Body of pancreas (tissue), 4 donors: ENCODE measurements around the gene TMEM266. TPM values are rescaled to one million over a fixed set of nuclear protein-coding genes. Genes with fewer than 3 reads are reported as not detected.

Experiments
- ATAC-seq: fragments of 150-250 bp; one replicate; pipeline ENCODE4 v1.9.1; 2016
- DNase-seq, 4 donors: peaks; one replicate each; pipeline ENCODE4 v3.0.0-alpha.2; 2019
- H3K27ac ChIP-seq, 4 donors: fragments of 200-600 bp; sonication (generic); 1 replicate in 3 of 4; 2 replicates in 1 of 4; pipeline versions ENCODE4 v1.5.1 to v1.6.1; 2016 to 2019; ENCODE audit warnings: mild to moderate bottlenecking in 1 of 4, mixed read lengths in 1 of 4, moderate library complexity in 1 of 4
- H3K27me3 ChIP-seq, 2 donors: fragments of 200-600 bp; sonication (generic); one replicate each; pipeline ENCODE4 v1.6.0; 2016; ENCODE audit warnings: mild to moderate bottlenecking in 1 of 2
- H3K36me3 ChIP-seq, 2 donors: fragments of 200-600 bp; sonication (generic); replicated peaks in 1 of 2; 2 replicates each; pipeline ENCODE4 v1.5.1; 2016; ENCODE audit warnings: low read depth in 2 of 2; ENCODE audit not compliant: insufficient read depth in 1 of 2
- H3K4me1 ChIP-seq: fragments of 200-600 bp; sonication (generic); one replicate; pipeline ENCODE4 v1.6.0; 2016
- H3K4me3 ChIP-seq, 2 donors: fragments of 200-600 bp; sonication (generic); 1 replicate in 1 of 2; 2 replicates in 1 of 2; pipeline ENCODE4 v1.5.1; 2016 to 2019
- H3K9me3 ChIP-seq, 3 donors: fragments of 200-600 bp; sonication (generic); 1 replicate in 2 of 3; 2 replicates in 1 of 3; pipeline ENCODE4 v1.5.1; 2016
- POLR2A ChIP-seq, 3 donors: fragments of 450-650 bp; IDR thresholded peaks; one replicate each; pipeline ENCODE4 v1.6.1; 2016; ENCODE audit warnings: antibody characterized with exemption in 3 of 3, mild to moderate bottlenecking in 2 of 3
- WGBS, 2 donors: methylation state at CpG; one replicate each; pipeline ENCODE4 v1.1.5; 2017; 5-methylcytosine and 5-hydroxymethylcytosine counted together
- intact Hi-C: fragments of 100-400 bp; cut with DNase I; formaldehyde crosslinking; loops from one replicate; pipeline ENCODE4 v1.15.1; 2023
- total RNA-seq, 2 donors: library from RNA; depleted of rRNA; stranded (reverse); fragments of >200 nt; gene quantifications; one replicate each; pipeline ENCODE4 v1.1.0, GENCODE V29; 2016
- TF ChIP-seq, protein P1 (sequence below), 7 experiments: fragments of 450-650 bp in 4 of 7; fragments of 200-600 bp in 3 of 7; sonication (generic) in 3 of 7; IDR thresholded peaks; one replicate each; pipeline ENCODE4 v1.5.1; 2016 to 2019; ENCODE audit warnings: antibody characterized with exemption in 7 of 7

Gene TMEM266
- total RNA-seq, 2 donors from 2014 or later: 0.66 to 9.1 TPM

DNA sequence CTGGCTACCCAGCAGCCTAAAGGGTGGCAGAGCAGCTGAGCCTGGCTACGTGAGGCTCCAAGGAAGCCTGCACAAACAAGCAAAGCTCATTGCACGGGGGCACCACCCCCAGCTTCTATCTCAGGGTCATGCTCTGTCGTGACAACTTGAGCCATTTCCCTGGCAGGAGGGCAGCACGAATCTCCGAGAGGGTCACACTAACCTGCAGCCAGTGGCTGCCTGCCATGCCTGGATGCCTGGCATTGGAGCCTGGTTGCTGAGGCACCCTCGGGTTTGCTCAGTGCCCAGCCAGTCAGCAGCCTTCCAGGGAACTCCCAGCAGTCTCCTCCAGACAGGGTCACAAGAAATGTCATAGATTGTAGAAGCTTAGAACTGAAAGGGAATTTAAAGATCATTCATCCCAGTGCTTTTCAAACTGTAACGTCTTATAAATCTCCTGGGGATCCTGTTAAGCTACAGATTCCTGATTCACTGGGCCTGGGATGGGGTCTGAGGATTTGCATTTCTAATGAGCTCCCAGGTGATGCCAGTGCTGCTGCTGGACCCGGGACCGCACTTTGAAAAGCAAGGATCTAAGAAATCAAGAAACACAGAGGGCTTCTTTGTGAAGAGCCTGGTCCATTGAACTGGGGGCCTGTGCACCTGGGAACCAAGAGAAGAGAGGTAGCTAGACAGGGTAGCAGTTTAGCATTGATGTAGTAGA, 48.4 kb downstream of the TMEM266 start:
- WGBS, 2 donors: 31 to 41% methylated on average over 6 to 9 of the region's 9 CpGs

DNA sequence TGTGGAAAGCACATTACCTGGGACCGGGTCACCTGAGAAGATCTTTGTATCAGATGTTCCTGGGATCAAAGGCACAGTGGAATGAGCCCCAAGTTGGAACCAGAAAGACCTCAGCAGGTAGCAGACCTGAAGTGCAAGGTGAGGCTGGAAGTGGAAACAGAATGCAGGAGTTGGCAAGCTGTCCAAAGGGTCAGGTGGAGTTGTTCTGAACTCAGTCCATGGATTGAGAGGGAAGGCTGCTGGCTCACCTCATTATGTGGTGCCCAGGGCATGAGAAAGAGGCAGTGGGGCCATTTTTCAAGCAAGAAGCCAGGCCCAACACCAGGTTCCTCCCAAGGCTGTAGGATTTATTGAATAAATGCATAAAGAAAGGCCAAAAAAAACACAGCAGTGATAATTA, 49.3 kb downstream of the TMEM266 start:
- Histone ChIP-seq H3K4me3 (no peak overlapping the region), H3K4me1 (peaks cover 30% of the 10 kb centered on the region), H3K9me3 (no peaks in the 10 kb centered on the region), H3K27ac (peak overlapping the region in 3 of 4 donors; percentile 7 to 22 (median 8)), H3K27me3 (no peaks in the 10 kb centered on the region), H3K36me3 (no peaks in the 10 kb centered on the region)
- ATAC-seq: peak; percentile 49
- TF ChIP-seq, protein P1, sequence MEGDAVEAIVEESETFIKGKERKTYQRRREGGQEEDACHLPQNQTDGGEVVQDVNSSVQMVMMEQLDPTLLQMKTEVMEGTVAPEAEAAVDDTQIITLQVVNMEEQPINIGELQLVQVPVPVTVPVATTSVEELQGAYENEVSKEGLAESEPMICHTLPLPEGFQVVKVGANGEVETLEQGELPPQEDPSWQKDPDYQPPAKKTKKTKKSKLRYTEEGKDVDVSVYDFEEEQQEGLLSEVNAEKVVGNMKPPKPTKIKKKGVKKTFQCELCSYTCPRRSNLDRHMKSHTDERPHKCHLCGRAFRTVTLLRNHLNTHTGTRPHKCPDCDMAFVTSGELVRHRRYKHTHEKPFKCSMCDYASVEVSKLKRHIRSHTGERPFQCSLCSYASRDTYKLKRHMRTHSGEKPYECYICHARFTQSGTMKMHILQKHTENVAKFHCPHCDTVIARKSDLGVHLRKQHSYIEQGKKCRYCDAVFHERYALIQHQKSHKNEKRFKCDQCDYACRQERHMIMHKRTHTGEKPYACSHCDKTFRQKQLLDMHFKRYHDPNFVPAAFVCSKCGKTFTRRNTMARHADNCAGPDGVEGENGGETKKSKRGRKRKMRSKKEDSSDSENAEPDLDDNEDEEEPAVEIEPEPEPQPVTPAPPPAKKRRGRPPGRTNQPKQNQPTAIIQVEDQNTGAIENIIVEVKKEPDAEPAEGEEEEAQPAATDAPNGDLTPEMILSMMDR (IDR thresholded peaks at IDR 0.05): no peak
- TF ChIP-seq POLR2A (IDR thresholded peaks at IDR 0.05): no peak
- 50 to 53% methylated on average over 1 of the region's 1 CpG for WGBS, 2 donors
- intact Hi-C loops: no loop called here
- DNase-seq: peak in 3 of 4 donors; percentile 25 to 61 (median 38)

More for the DNA sequence above, 48.4 kb downstream of the TMEM266 start:
- peak; percentile 33 to 56 (median 38) for DNase-seq
- intact Hi-C loops: no loop called here
- ATAC-seq: peak; percentile 77
- no peak for TF ChIP-seq POLR2A (IDR thresholded peaks at IDR 0.05)
- TF ChIP-seq, protein P1 (IDR thresholded peaks at IDR 0.05): no peak
- no peaks in the 10 kb centered on the region for H3K27me3 ChIP-seq
- H3K4me1 ChIP-seq: peaks cover 30% of the 10 kb centered on the region
- H3K9me3 ChIP-seq: no peaks in the 10 kb centered on the region
- no peaks in the 10 kb centered on the region for H3K36me3 ChIP-seq
- H3K4me3 ChIP-seq: no peak overlapping the region
- H3K27ac ChIP-seq: peak overlapping the region in 1 of 4 donors; percentile 41

DNA sequence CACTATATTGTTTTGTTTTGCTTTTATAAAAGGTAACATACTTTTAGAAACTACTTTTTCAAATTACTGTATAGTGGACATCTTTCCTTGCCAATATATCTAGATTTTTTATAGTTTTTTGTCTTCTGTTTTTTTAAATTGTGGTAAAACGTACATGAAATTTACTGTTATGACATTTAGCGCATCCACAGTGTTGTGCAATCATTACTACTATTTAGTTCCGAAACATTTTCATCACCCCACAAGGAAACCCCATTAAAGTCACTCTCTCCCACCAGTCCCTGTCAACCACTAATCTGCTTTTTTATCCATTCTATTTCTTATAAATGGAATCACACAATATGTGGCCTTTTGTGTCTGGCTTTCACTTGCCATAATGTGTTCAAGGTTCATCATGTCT, 54.8 kb downstream of the TMEM266 start:
- DNase-seq: no peak

DNA sequence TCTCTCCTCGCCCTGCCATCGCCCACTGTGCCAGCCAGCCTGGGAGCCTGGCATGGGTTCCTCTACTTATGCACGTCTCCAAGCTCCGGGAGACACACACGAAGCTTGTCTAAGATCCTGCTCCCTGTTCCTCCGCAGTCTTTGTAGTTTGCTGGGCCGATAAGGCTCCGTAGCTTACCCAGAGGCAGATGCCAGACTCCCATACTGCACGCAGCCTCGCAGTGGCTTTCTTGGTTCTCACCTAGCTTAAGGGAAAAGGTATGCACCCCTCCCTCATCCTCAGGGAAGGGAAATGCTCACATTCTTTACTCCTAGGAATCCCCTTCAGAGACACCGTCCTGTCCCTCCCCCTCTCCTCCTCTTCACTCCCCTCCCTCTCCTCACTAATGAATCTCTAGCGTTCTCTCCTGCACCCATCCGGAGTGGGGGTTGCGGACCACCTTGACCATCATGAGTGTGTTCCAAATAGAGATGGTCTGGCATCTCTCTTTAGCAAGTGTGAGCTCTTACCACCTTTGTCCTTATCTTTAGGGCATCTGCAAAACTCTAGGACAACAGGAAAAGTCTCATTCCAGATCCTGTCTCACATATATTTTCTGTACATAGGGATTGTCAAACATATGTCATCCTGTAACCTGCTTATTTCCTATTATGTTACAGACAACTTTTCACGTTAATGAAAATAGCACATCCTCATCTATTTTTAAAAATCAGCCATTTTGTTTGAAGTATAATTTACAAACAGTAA, 56.5 kb downstream of the TMEM266 start:
- Histone ChIP-seq H3K27me3 (no peaks in the 10 kb centered on the region), H3K36me3 (no peaks in the 10 kb centered on the region), H3K4me1 (peaks cover 40% of the 10 kb centered on the region), H3K9me3 (no peaks in the 10 kb centered on the region), H3K4me3 (no peak overlapping the region), H3K27ac (peak overlapping the region in 3 of 4 donors; percentile 16 to 53 (median 23))
- DNase-seq (peak in 1 of 4 donors; percentile 69), ATAC-seq (peak; percentile 50)
- intact Hi-C loops: no loop called here
- TF ChIP-seq, protein P1 (IDR thresholded peaks at IDR 0.05): peak in 1 of 7 experiments; percentile 37
- no peak for TF ChIP-seq POLR2A (IDR thresholded peaks at IDR 0.05)
- WGBS, 2 donors: 30 to 41% methylated on average over 14 to 15 of the region's 15 CpGs

More for the DNA sequence above, 54.8 kb downstream of the TMEM266 start:
- TF ChIP-seq, protein P1 (IDR thresholded peaks at IDR 0.05): no peak
- TF ChIP-seq POLR2A (IDR thresholded peaks at IDR 0.05): no peak
- no peak overlapping the region for H3K27ac ChIP-seq
- H3K9me3 ChIP-seq: no peaks in the 10 kb centered on the region
- WGBS, 2 donors: 77 to 86% methylated on average over 3 of the region's 3 CpGs
- H3K27me3 ChIP-seq: no peaks in the 10 kb centered on the region
- no peaks in the 10 kb centered on the region for H3K36me3 ChIP-seq
- ATAC-seq: no peak
- H3K4me3 ChIP-seq: no peak overlapping the region
- intact Hi-C loops: no loop called here
- peaks cover 50% of the 10 kb centered on the region for H3K4me1 ChIP-seq
